OCI-LY1 (cell line): ENCODE measurements around the gene ZNF470.
A peak's percentile ranks its signal among the peaks of the same experiment; 100 is the strongest.

Experiments
- H2AFZ ChIP-seq: fragments of 200-600 bp; sonication (generic), shearing (Covaris generic); 2 replicates; pipeline ENCODE4 v1.6.0; 2014; ENCODE audit warnings: antibody characterized with exemption, mild to moderate bottlenecking, low read length
- H3F3A ChIP-seq: fragments of 200-600 bp; sonication (generic), shearing (Covaris generic); 2 replicates; pipeline ENCODE4 v1.6.0; 2014; ENCODE audit warnings: mild to moderate bottlenecking, antibody characterized with exemption, low read length, moderate library complexity; ENCODE audit not compliant: insufficient read depth
- H3K27ac ChIP-seq: fragments of 200-600 bp; sonication (generic); 2 replicates; pipeline ENCODE4 v1.5.1; 2014; ENCODE audit warnings: low read length, mixed run types, mild to moderate bottlenecking, low read depth; ENCODE audit not compliant: poor library complexity, severe bottlenecking
- H3K27me3 ChIP-seq: fragments of 200-600 bp; sonication (generic); 2 replicates; pipeline ENCODE4 v1.6.0; 2014; ENCODE audit warnings: antibody characterized with exemption, mild to moderate bottlenecking, low read length, moderate library complexity; ENCODE audit not compliant: insufficient read depth
- H3K36me3 ChIP-seq: fragments of 200-600 bp; sonication (generic); 2 replicates; pipeline ENCODE4 v1.6.1; 2014; ENCODE audit warnings: mild to moderate bottlenecking, antibody characterized with exemption, low read length, moderate library complexity, mixed read lengths; ENCODE audit not compliant: insufficient read depth
- H3K4me1 ChIP-seq: fragments of 200-600 bp; sonication (generic); 2 replicates; pipeline ENCODE4 v1.5.1; 2014; ENCODE audit warnings: mild to moderate bottlenecking, low read length, moderate library complexity; ENCODE audit not compliant: insufficient read depth, severe bottlenecking
- H3K4me2 ChIP-seq: fragments of 200-600 bp; sonication (generic), shearing (Covaris generic); 2 replicates; pipeline ENCODE4 v1.6.1; 2014; ENCODE audit warnings: low read length
- H3K4me3 ChIP-seq: fragments of 200-600 bp; sonication (generic); 2 replicates; pipeline ENCODE4 v1.5.1; 2014; ENCODE audit warnings: low read length, low read depth, mild to moderate bottlenecking, mixed read lengths; ENCODE audit not compliant: poor library complexity, severe bottlenecking
- H3K79me2 ChIP-seq: fragments of 200-600 bp; shearing (Covaris generic); 2 replicates; pipeline ENCODE4 v1.6.1; 2016; ENCODE audit warnings: mixed run types, low read length, mixed read lengths; ENCODE audit not compliant: insufficient read depth
- H3K9ac ChIP-seq: fragments of 200-600 bp; sonication (generic), shearing (Covaris generic); 2 replicates; pipeline ENCODE4 v1.6.1; 2014; ENCODE audit warnings: mild to moderate bottlenecking, low read length, mixed read lengths
- H3K9me2 ChIP-seq: fragments of 200-600 bp; sonication (generic), shearing (Covaris generic); 2 replicates; pipeline ENCODE4 v1.6.1; 2014; ENCODE audit warnings: low read depth, mild to moderate bottlenecking, low read length, mixed read lengths
- H3K9me3 ChIP-seq: fragments of 200-600 bp; shearing (Covaris generic); 2 replicates; pipeline ENCODE4 v1.6.1; 2014; ENCODE audit warnings: low read length, mixed read lengths
- H4K20me1 ChIP-seq: fragments of 200-600 bp; sonication (generic), shearing (Covaris generic); 2 replicates; pipeline ENCODE4 v1.6.0; 2016; ENCODE audit warnings: mild to moderate bottlenecking, low read length; ENCODE audit not compliant: insufficient read depth
- EZH2 ChIP-seq: fragments of 200-600 bp; sonication (generic), shearing (Covaris generic); IDR thresholded peaks from 2 replicates; pipeline ENCODE4 v1.8.0; 2017; ENCODE audit warnings: borderline replicate concordance, mixed run types, mild to moderate bottlenecking, antibody characterized with exemption, low read length, moderate library complexity, mixed read lengths
- TF ChIP-seq, protein P1 (sequence below): fragments of 200-600 bp; sonication (generic), shearing (Covaris generic); IDR thresholded peaks from 2 replicates; pipeline ENCODE4 v1.5.1; 2017; ENCODE audit warnings: mild to moderate bottlenecking, antibody characterized with exemption, low read length, moderate library complexity, mixed read lengths

ZNF470 gene

DNA sequence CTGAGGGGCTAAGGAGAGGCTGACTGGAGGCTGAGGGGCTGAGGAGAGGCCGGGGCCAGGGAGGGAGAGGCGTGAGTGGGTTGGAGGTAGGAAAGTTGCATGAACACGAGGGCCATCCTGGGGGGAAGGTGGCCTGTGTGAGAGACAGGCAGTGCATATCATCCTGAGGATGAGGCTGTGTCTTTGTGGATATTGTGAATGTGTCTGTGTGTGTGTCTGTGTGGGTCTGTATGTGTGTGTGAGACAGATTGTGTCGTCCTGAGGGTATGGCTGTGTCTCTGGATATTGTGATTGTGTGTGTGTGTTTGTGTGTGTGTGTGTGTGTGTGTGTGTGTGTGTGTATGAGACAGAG lies 28.3 kb downstream of the ZNF470 start:
- no peak overlapping the region for H2AFZ ChIP-seq
- H4K20me1 ChIP-seq = no peaks in the 10 kb centered on the region
- no peaks in the 10 kb centered on the region for H3K9me2 ChIP-seq
- peaks cover 7% of the 10 kb centered on the region for H3K4me1 ChIP-seq
- peaks cover 16% of the 10 kb centered on the region for H3K36me3 ChIP-seq
- peak overlapping the region; percentile 71 for H3K9ac ChIP-seq
- no peak for TF ChIP-seq EZH2
- TF ChIP-seq, protein P1, sequence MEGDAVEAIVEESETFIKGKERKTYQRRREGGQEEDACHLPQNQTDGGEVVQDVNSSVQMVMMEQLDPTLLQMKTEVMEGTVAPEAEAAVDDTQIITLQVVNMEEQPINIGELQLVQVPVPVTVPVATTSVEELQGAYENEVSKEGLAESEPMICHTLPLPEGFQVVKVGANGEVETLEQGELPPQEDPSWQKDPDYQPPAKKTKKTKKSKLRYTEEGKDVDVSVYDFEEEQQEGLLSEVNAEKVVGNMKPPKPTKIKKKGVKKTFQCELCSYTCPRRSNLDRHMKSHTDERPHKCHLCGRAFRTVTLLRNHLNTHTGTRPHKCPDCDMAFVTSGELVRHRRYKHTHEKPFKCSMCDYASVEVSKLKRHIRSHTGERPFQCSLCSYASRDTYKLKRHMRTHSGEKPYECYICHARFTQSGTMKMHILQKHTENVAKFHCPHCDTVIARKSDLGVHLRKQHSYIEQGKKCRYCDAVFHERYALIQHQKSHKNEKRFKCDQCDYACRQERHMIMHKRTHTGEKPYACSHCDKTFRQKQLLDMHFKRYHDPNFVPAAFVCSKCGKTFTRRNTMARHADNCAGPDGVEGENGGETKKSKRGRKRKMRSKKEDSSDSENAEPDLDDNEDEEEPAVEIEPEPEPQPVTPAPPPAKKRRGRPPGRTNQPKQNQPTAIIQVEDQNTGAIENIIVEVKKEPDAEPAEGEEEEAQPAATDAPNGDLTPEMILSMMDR = no peak
- no peaks in the 10 kb centered on the region for H3F3A ChIP-seq
- no peaks in the 10 kb centered on the region; the same call in 1 of the 2 replicates for H3K9me3 ChIP-seq
- H3K4me3 ChIP-seq = peak overlapping the region; percentile 71
- no peak overlapping the region for H3K27ac ChIP-seq
- no peaks in the 10 kb centered on the region for H3K27me3 ChIP-seq
- H3K4me2 ChIP-seq = peak overlapping the region; percentile 61
- H3K79me2 ChIP-seq = no peaks in the 10 kb centered on the region

DNA sequence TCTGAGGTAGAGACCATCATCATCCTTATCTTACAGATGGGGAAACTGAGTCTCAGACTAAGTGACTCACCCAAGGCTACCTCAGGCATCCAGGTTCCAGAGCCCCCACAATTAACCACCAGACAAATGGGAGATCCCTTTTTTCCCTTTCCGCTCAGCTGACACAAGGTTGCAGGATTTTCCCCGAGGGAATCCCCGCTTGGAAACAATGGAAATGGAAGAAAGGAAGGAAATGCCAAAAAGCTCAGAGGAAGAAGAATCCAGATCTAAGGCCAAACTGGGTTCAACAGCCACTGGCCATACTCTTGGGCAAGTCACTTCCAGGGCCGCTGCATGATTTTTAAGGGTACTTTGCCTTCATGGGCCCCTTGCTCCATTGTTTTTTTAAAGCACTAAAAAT lies 29.4 kb downstream of the ZNF470 start:
- Histone ChIP-seq H3K36me3 (peaks cover 28% of the 10 kb centered on the region), H4K20me1 (no peaks in the 10 kb centered on the region), H3K4me3 (no peak overlapping the region), H3K9me3 (peaks cover 4% of the 10 kb centered on the region), H3K9me2 (no peaks in the 10 kb centered on the region), H3K4me1 (peaks cover 7% of the 10 kb centered on the region), H2AFZ (no peak overlapping the region), H3K4me2 (no peak overlapping the region), H3F3A (no peaks in the 10 kb centered on the region), H3K27me3 (no peaks in the 10 kb centered on the region), H3K79me2 (no peaks in the 10 kb centered on the region), H3K9ac (no peak overlapping the region), H3K27ac (no peak overlapping the region)
- TF ChIP-seq, protein P1 = no peak
- no peak for TF ChIP-seq EZH2

DNA sequence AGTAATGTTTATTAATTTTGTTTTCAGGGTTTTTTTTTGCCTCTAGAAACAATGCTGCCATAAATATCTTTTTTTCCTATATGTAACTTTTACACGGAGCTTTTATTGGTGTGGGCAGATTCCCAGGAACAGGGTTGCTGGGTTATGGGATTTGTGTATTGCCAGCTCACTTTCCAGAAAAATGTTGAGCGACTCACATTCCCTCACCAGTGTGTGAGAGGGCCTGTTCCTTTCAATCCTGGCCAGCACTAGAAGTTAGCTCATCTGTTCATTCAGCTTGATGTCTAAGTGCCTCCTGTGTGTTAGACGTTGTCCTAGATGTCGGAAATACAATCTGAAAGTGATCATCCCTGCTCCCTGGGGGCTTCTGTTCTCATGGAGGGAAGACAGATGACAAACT lies 30.4 kb downstream of the ZNF470 start:
- Histone ChIP-seq H2AFZ (no peak overlapping the region), H3K36me3 (peaks cover 38% of the 10 kb centered on the region), H3K9me3 (peaks cover 4% of the 10 kb centered on the region), H3K79me2 (no peaks in the 10 kb centered on the region), H3K27ac (no peak overlapping the region), H3K9ac (no peak overlapping the region), H3K4me1 (peaks cover 7% of the 10 kb centered on the region), H3K27me3 (no peaks in the 10 kb centered on the region), H3K9me2 (no peaks in the 10 kb centered on the region), H3K4me2 (no peak overlapping the region), H4K20me1 (no peaks in the 10 kb centered on the region), H3F3A (no peaks in the 10 kb centered on the region), H3K4me3 (no peak overlapping the region)
- TF ChIP-seq, protein P1 = no peak
- no peak for TF ChIP-seq EZH2
